HG03280 (cell line): ENCODE results near the gene PF4V1.
"Not testable (repeated sequence)": the region's sequence is repeated elsewhere in the genome, so short reads cannot be mapped to it uniquely, and the experiment has no call there.

Experiments
- ATAC-seq: cut with Tn5 transposase; IDR thresholded peaks from one replicate; pipeline ENCODE4 v1.9.1; 2021; ENCODE audit warnings: mild to moderate bottlenecking, moderate library complexity; ENCODE audit not compliant: unreplicated experiment

The PF4V1 gene

GRCh38 chr4:73869130-73870055, 16.3 kb downstream of the PF4V1 start, which contains the start of gene CXCL1:
CXCL1 (plus strand) TSS chr4:73869393; CDS start chr4:73869471, 78 bp downstream.
- ATAC-seq: no peak

- no peak for ATAC-seq
Measured at GRCh38 chr4:73870260-73870659, 17.2 kb downstream of the PF4V1 start.

- no peak for ATAC-seq
Measured at GRCh38 chr4:73870768-73871167, 17.7 kb downstream of the PF4V1 start.

GRCh38 chr4:73871511-73872310, 18.6 kb downstream of the PF4V1 start:
- no peak for ATAC-seq

- no peak for ATAC-seq
Measured at GRCh38 chr4:73872316-73873108, 19.4 kb downstream of the PF4V1 start.

- ATAC-seq: no peak
Measured at GRCh38 chr4:73874386-73874785, 21.3 kb downstream of the PF4V1 start.

- ATAC-seq: no peak
Measured at GRCh38 chr4:73875401-73875800, 22.3 kb downstream of the PF4V1 start.

GRCh38 chr4:73883306-73883705, 30.2 kb downstream of the PF4V1 start:
- ATAC-seq: no peak

- no peak for ATAC-seq
Measured at GRCh38 chr4:73885574-73886267, 32.6 kb downstream of the PF4V1 start.

GRCh38 chr4:73891326-73891725, 38.2 kb downstream of the PF4V1 start:
- ATAC-seq: no peak

- ATAC-seq: no peak
Measured at GRCh38 chr4:73891739-73892405, 38.8 kb downstream of the PF4V1 start.

- no peak for ATAC-seq
Measured at GRCh38 chr4:73892966-73893365, 39.9 kb downstream of the PF4V1 start.

- no peak for ATAC-seq
Measured at GRCh38 chr4:73894001-73894400, 40.9 kb downstream of the PF4V1 start.

- no peak for ATAC-seq
Measured at GRCh38 chr4:73895201-73896175, 42.4 kb downstream of the PF4V1 start.

GRCh38 chr4:73896416-73896815, 43.3 kb downstream of the PF4V1 start:
- no peak for ATAC-seq

- no peak for ATAC-seq
Measured at GRCh38 chr4:73897380-73898136, 44.5 kb downstream of the PF4V1 start.

GRCh38 chr4:73899338-73899737, 46.2 kb downstream of the PF4V1 start:
- ATAC-seq: not testable (repeated sequence)

GRCh38 chr4:73901031-73901430, 47.9 kb downstream of the PF4V1 start:
- ATAC-seq: no peak
